Measurements from ENCODE around the gene TRIP6.

- TF ChIP-seq CTCF (IDR thresholded peaks at IDR 0.05) (no peak), POLR2A (IDR thresholded peaks at IDR 0.05) (no peak)
These were observed 38.0 kb upstream of the TRIP6 start for GRCh38 chr7:100829150-100829716.
